GM10266 (cell line): ENCODE measurements around the gene LRCH3.
A peak's percentile ranks its signal among the peaks of the same experiment; 100 is the strongest.

Experiments used
- DNase-seq: peaks from one replicate; pipeline ENCODE4 v3.0.0; 2012; ENCODE audit errors: extremely low spot score
- TF ChIP-seq, protein P1 (sequence below): IDR thresholded peaks from 2 replicates; pipeline ENCODE4 v1.5.1; 2012; ENCODE audit warnings: mild to moderate bottlenecking, low read depth; ENCODE audit not compliant: control insufficient read depth, insufficient read depth; ENCODE audit errors: missing control alignments

Gene LRCH3

GRCh38 chr3:197791113-197791891 lies at the start of gene LRCH3:
Gene LRCH3, plus strand, starts transcription at chr3:197791254. Its CDS starts 25 bp downstream, at chr3:197791279.
- TF ChIP-seq, protein P1, sequence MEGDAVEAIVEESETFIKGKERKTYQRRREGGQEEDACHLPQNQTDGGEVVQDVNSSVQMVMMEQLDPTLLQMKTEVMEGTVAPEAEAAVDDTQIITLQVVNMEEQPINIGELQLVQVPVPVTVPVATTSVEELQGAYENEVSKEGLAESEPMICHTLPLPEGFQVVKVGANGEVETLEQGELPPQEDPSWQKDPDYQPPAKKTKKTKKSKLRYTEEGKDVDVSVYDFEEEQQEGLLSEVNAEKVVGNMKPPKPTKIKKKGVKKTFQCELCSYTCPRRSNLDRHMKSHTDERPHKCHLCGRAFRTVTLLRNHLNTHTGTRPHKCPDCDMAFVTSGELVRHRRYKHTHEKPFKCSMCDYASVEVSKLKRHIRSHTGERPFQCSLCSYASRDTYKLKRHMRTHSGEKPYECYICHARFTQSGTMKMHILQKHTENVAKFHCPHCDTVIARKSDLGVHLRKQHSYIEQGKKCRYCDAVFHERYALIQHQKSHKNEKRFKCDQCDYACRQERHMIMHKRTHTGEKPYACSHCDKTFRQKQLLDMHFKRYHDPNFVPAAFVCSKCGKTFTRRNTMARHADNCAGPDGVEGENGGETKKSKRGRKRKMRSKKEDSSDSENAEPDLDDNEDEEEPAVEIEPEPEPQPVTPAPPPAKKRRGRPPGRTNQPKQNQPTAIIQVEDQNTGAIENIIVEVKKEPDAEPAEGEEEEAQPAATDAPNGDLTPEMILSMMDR: no peak
- DNase-seq: peak; percentile 94

- DNase-seq: no peak
- TF ChIP-seq, protein P1: no peak
These were observed 48.3 kb upstream of the LRCH3 start for GRCh38 chr3:197742787-197743186.

DNA sequence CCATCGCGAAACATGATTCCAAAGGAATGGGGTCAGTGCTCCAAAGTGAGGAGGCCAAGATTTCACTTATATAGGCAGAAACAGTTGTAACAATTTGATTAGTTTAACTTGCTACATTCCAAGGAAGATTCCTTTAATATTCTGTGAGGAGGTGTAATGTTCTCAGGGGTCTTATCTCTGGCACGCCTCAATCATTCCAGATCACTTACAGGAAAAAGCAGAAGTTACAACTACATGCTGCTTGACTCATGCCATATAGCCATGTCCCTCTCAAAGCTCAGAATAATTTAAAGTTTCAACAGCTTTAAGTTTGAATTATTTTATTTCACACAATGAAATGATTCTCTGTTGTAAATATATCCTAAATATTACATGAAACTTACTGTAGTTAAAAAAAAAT lies 44.8 kb upstream of the LRCH3 start:
- TF ChIP-seq, protein P1: no peak
- no peak for DNase-seq

GRCh38 chr3:197746801-197747237 lies 44.2 kb upstream of the LRCH3 start:
- TF ChIP-seq, protein P1: no peak
- DNase-seq: no peak

DNA sequence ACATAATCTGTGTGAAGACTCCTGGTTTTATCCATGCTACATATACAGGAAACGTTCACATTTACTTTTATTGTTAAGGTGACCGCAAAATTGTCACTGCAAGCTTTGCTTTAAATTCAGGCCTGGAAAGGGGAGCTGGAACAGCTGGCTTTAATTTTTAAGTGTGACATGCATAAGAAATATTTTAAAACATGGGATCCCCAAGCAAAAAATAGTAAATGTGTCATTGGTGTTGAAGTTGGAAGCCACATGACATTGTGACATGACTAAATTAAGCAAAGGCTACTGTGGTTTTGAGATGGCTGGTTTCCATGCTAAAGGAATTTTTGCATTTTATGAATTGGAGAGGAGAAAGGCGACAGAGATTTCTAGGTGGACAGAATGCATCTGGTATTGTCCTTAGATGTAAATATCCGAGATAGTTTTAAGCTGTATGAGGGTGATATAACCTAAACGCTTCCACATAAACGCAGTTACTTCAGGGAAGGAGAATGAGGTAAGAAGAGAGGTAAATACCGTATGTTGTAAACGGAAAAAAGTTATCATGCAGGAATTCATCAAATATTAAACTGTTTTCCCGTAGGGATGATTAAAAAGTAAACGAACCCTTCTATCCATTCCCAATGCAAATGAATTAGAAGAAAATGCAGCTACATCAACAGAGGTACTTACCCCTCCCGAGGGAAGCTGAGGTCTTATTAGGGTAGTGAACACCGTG lies 42.3 kb upstream of the LRCH3 start:
- DNase-seq: peak; percentile 20
- TF ChIP-seq, protein P1: no peak

DNA sequence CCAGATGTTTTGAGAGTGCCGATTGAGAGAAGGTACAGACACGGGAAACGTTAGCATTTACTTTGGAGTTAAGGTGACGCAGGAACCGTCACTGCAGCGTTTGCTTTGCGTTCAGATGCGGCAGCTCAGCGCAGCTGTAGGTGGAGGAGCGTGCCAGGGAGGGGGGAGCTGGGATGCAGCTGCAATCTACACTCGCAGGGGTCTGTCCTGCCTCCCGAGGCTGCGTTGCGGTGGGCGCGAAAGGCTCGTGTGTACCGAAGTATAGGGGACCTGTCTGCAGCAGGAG lies 41.8 kb upstream of the LRCH3 start:
- peak; percentile 81 for DNase-seq
- TF ChIP-seq, protein P1: no peak
